Measurements from ENCODE around the gene RPLP2.

Gene RPLP2

DNA sequence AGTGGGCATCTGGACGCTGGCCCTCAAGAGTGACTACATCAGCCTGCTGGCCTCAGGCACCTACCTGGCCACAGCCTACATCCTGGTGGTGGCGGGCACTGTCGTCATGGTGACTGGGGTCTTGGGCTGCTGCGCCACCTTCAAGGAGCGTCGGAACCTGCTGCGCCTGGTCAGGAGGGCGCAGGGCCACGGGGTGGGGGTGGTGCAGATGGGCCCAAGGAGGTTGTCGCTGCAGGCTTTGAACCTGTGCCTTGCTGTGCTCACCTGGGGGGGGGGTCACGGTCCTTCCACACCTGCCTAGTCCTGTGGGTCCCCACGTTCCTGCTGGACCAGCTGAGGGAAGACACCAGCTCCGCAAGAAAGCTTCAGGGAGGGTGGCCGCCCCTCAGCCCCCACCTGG, 26.5 kb downstream of the RPLP2 start:
- TF ChIP-seq, protein P1, sequence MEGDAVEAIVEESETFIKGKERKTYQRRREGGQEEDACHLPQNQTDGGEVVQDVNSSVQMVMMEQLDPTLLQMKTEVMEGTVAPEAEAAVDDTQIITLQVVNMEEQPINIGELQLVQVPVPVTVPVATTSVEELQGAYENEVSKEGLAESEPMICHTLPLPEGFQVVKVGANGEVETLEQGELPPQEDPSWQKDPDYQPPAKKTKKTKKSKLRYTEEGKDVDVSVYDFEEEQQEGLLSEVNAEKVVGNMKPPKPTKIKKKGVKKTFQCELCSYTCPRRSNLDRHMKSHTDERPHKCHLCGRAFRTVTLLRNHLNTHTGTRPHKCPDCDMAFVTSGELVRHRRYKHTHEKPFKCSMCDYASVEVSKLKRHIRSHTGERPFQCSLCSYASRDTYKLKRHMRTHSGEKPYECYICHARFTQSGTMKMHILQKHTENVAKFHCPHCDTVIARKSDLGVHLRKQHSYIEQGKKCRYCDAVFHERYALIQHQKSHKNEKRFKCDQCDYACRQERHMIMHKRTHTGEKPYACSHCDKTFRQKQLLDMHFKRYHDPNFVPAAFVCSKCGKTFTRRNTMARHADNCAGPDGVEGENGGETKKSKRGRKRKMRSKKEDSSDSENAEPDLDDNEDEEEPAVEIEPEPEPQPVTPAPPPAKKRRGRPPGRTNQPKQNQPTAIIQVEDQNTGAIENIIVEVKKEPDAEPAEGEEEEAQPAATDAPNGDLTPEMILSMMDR (IDR thresholded peaks at IDR 0.05; ENCODE audit: borderline replicate concordance, insufficient read depth, low read depth, low read length) = no peak
- H3K4me3 ChIP-seq (ENCODE audit: low read depth, low read length) = no peak overlapping the region

DNA sequence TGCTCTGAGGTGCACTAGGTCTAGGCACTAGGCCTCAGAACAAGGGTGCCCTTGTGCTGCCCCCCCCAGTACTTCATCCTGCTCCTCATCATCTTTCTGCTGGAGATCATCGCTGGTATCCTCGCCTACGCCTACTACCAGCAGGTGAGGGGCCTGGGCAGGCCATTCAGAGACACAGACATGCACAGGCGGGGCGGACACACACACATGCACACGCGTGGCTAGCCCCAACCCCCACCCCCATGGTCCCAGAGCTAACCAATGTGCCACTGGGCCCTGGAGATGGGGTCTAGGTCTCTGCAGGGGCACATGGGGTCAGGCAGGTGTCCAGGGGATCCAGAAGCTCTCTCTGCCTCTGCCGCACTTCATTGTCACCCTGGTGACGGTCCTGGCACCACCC, 26.9 kb downstream of the RPLP2 start:
- H3K4me3 ChIP-seq (ENCODE audit: low read depth, low read length) = no peak overlapping the region
- TF ChIP-seq, protein P1 (IDR thresholded peaks at IDR 0.05; ENCODE audit: borderline replicate concordance, insufficient read depth, low read depth, low read length) = no peak

DNA sequence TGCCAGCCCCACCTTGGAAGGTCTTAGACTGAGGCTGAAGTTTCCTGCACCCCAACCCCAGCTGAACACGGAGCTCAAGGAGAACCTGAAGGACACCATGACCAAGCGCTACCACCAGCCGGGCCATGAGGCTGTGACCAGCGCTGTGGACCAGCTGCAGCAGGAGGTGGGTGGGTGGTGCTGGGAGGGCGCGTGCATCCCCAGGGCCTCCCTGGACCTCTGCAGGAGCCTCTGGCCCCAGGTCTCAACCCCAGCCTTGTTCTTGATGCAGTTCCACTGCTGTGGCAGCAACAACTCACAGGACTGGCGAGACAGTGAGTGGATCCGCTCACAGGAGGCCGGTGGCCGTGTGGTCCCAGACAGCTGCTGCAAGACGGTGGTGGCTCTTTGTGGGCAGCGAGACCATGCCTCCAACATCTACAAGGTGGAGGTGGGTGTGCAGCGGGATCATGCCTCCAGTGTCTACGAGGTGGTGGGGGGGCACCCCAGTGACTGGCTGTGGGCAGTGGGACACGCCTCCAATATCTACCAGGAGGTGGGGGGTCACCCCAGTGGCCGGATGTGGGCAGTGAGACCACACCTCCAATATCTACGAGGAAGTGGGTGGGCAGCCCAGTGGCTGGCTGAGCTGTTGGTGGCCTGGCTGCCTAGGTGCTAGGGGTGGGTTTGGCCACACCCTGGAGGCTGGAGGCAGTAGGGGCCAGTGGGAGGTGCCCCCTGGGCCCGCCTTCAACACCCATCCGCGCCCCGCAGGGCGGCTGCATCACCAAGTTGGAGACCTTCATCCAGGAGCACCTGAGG, 27.6 kb downstream of the RPLP2 start:
- TF ChIP-seq, protein P1 (IDR thresholded peaks at IDR 0.05; ENCODE audit: borderline replicate concordance, insufficient read depth, low read depth, low read length) = no peak

DNA sequence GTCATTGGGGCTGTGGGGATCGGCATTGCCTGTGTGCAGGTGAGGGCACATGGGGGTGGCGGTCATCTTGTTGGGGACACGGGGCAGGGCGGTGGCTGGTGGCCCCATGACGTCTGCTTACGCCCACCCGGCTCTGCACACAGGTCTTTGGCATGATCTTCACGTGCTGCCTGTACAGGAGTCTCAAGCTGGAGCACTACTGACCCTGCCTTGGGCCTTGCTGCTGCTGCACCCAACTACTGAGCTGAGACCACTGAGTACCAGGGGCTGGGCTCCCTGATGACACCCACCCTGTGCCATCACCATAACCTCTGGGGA, 28.2 kb downstream of the RPLP2 start:
- TF ChIP-seq, protein P1 (IDR thresholded peaks at IDR 0.05; ENCODE audit: borderline replicate concordance, insufficient read depth, low read depth, low read length) = no peak
- H3K4me3 ChIP-seq (ENCODE audit: low read depth, low read length) = no peak overlapping the region

More for the DNA sequence above, 27.6 kb downstream of the RPLP2 start:
- H3K4me3 ChIP-seq (ENCODE audit: low read depth, low read length) = no peak overlapping the region

DNA sequence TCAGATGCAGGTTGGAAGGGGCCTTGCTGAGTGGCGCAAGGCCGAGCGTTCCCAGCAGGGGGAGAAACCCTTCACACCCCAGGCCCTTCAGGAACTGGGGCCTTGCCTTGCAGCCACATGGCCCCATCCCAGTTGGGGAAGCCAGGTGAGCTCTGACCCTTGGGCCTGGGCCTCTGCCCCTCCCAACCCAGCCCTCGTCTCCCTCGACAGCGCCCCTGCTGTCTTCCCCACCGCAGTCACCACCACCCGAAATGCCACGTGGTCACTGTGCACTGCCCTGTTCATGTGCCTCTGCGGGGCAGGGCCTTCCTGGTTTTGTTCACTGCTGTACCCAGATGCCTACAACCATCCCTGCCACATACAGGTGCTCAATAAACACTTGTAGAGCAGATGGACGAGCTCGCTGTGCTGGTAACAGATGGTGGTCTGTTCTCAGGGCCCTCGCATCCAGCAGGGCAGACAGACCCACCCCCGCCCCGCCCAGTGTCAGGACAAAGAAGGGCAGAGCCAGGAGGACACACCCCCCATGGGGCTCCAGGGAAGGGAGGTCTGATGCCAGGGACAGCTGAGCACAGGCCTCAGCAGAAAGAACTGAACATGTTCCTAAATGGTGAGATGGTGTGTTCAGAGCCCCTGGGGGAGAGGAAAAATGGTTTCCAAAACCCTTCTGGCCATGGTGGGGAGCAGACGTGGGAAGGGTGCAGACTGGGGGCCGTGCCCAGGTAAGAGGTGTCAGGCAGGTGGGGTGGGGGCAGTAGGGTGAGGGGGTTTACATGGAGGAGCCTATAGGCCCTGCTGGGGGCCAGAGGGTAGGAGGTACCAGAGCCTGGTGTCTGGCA, 28.9 kb downstream of the RPLP2 start:
- H3K4me3 ChIP-seq (ENCODE audit: low read depth, low read length) = no peak overlapping the region
- TF ChIP-seq, protein P1 (IDR thresholded peaks at IDR 0.05; ENCODE audit: borderline replicate concordance, insufficient read depth, low read depth, low read length) = 0 out of 2 replicates have a peak, but pooled peaks have one; percentile 26

DNA sequence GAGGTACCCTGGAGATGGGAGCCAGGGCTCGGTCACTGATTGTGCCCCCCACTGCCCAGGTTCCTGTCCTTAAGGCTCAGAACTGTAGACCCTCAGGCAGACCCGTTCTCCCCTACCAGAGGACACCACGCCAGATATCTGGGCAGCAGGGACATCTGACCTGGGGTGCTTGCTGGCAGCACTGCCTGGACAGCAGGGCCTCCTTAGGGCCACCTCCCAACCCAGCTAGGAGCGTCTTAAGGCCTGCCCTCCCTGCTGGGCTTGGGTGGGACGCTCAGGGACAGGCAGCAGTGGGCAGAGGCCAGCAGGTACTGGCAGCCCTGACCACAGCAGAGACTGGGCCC, 29.5 kb downstream of the RPLP2 start:
- no peak overlapping the region for H3K4me3 ChIP-seq (ENCODE audit: low read depth, low read length)
- TF ChIP-seq, protein P1 (IDR thresholded peaks at IDR 0.05; ENCODE audit: borderline replicate concordance, insufficient read depth, low read depth, low read length) = no peak
